H9 (cell line): Measurements from ENCODE around the gene RGS6. TPM values are rescaled to one million over a fixed set of nuclear protein-coding genes. Genes with fewer than 3 reads are reported as not detected.

Experiments used
- DNase-seq: peaks from one replicate; pipeline ENCODE4 v3.0.0-alpha.2; 2017
- H2AFZ ChIP-seq: one replicate; pipeline ENCODE4 v1.6.1; 2013; ENCODE audit warnings: mild to moderate bottlenecking, low read length, control low read depth, moderate library complexity
- H2AK5ac ChIP-seq: 2 replicates; pipeline ENCODE4 v1.6.1; 2013; ENCODE audit warnings: low read length, control low read depth, mixed read lengths; ENCODE audit not compliant: insufficient read length
- H2BK120ac ChIP-seq: one replicate; pipeline ENCODE4 v1.6.1; 2013; ENCODE audit warnings: low read depth, mild to moderate bottlenecking, low read length, control low read depth, inconsistent platforms; ENCODE audit not compliant: poor library complexity, severe bottlenecking
- H2BK12ac ChIP-seq: 2 replicates; pipeline ENCODE4 v1.6.1; 2013; ENCODE audit warnings: low read length, control low read depth, mixed read lengths, low read depth; ENCODE audit not compliant: insufficient read length
- H2BK15ac ChIP-seq: 2 replicates; pipeline ENCODE4 v1.6.1; 2013; ENCODE audit warnings: low read depth, low read length, control low read depth
- H2BK20ac ChIP-seq: one replicate; pipeline ENCODE4 v1.6.1; 2013; ENCODE audit warnings: low read depth, mild to moderate bottlenecking, low read length, control low read depth, inconsistent platforms; ENCODE audit not compliant: poor library complexity, severe bottlenecking
- H2BK5ac ChIP-seq: 2 replicates; pipeline ENCODE4 v1.6.1; 2013; ENCODE audit warnings: low read length, control low read depth, mixed read lengths; ENCODE audit not compliant: insufficient read length
- H3K14ac ChIP-seq: 2 replicates; pipeline ENCODE4 v1.6.1; 2013; ENCODE audit warnings: low read length, control low read depth; ENCODE audit not compliant: insufficient read depth
- H3K18ac ChIP-seq: 2 replicates; pipeline ENCODE4 v1.6.1; 2013; ENCODE audit warnings: low read depth, mild to moderate bottlenecking, mixed read lengths, low read length, control low read depth; ENCODE audit not compliant: insufficient read length
- H3K23ac ChIP-seq: 2 replicates; pipeline ENCODE4 v1.6.1; 2013; ENCODE audit warnings: low read length, control low read depth, mixed read lengths, low read depth; ENCODE audit not compliant: insufficient read length
- H3K23me2 ChIP-seq: 2 replicates; pipeline ENCODE4 v1.6.1; 2013; ENCODE audit warnings: low read depth, mild to moderate bottlenecking, mixed read lengths, low read length, control low read depth; ENCODE audit not compliant: insufficient read length, poor library complexity, severe bottlenecking
- H3K27ac ChIP-seq: 2 replicates; pipeline ENCODE4 v1.5.1; 2013; ENCODE audit warnings: low read length, control low read depth, mixed read lengths, low read depth; ENCODE audit not compliant: insufficient read length
- H3K27me3 ChIP-seq: 2 replicates; pipeline ENCODE4 v1.6.1; 2013; ENCODE audit warnings: low read length, control low read depth, inconsistent platforms; ENCODE audit not compliant: insufficient read depth
- H3K4ac ChIP-seq: 2 replicates; pipeline ENCODE4 v1.6.1; 2013; ENCODE audit warnings: low read depth, mild to moderate bottlenecking, control low read depth, inconsistent platforms, low read length, moderate library complexity
- H3K4me1 ChIP-seq: 2 replicates; pipeline ENCODE4 v1.6.1; 2013; ENCODE audit warnings: low read length, control low read depth, inconsistent platforms; ENCODE audit not compliant: insufficient read depth
- H3K4me2 ChIP-seq: 2 replicates; pipeline ENCODE4 v1.6.1; 2013; ENCODE audit warnings: low read length, control low read depth, mixed read lengths; ENCODE audit not compliant: insufficient read length, insufficient read depth
- H3K56ac ChIP-seq: 2 replicates; pipeline ENCODE4 v1.6.1; 2013; ENCODE audit warnings: low read depth, mild to moderate bottlenecking, mixed read lengths, low read length, control low read depth; ENCODE audit not compliant: insufficient read length
- H3K79me1 ChIP-seq: 2 replicates; pipeline ENCODE4 v1.6.1; 2013; ENCODE audit warnings: low read depth, mild to moderate bottlenecking, moderate library complexity, low read length, control low read depth, inconsistent platforms; ENCODE audit not compliant: insufficient read depth, poor library complexity, severe bottlenecking
- H3K79me2 ChIP-seq: 2 replicates; pipeline ENCODE4 v1.6.1; 2013; ENCODE audit warnings: low read length, control low read depth, inconsistent platforms; ENCODE audit not compliant: insufficient read depth
- H3K9ac ChIP-seq: 2 replicates; pipeline ENCODE4 v1.6.1; 2013; ENCODE audit warnings: low read length, control low read depth, mixed read lengths; ENCODE audit not compliant: insufficient read length; ENCODE audit errors: extremely low read depth
- H3K9me3 ChIP-seq: one replicate; pipeline ENCODE4 v1.6.1; 2013; ENCODE audit warnings: low read depth, low read length, inconsistent platforms; ENCODE audit not compliant: control insufficient read depth
- H3T11ph ChIP-seq: one replicate; pipeline ENCODE4 v1.6.1; 2013; ENCODE audit warnings: mild to moderate bottlenecking, low read length, control low read depth, inconsistent platforms
- H4K20me1 ChIP-seq: one replicate; pipeline ENCODE4 v1.6.1; 2013; ENCODE audit not compliant: control insufficient read depth, insufficient read length, insufficient read depth
- H4K5ac ChIP-seq: 2 replicates; pipeline ENCODE4 v1.6.1; 2013; ENCODE audit warnings: low read depth, mild to moderate bottlenecking, mixed read lengths, low read length, control low read depth; ENCODE audit not compliant: insufficient read length
- H4K8ac ChIP-seq: replicated peaks from 2 replicates; pipeline ENCODE4 v1.6.1; 2013; ENCODE audit warnings: low read length, control low read depth, mixed read lengths, low read depth; ENCODE audit not compliant: insufficient read length
- H4K91ac ChIP-seq: 2 replicates; pipeline ENCODE4 v1.6.1; 2013; ENCODE audit warnings: low read depth, mild to moderate bottlenecking, moderate library complexity, mixed read lengths, low read length, control low read depth; ENCODE audit not compliant: insufficient read length
- H3K27ac Mint-ChIP-seq, 3 experiments: 2 replicates in 2 of 3; 3 replicates in 1 of 3; pipeline ENCODE4 v1.8.0; 2020 to 2021; ENCODE audit warnings: mixed read lengths in 3 of 3, mild to moderate bottlenecking in 1 of 3, moderate library complexity in 1 of 3
- H3K27me3 Mint-ChIP-seq: 2 replicates; pipeline ENCODE4 v1.8.0; 2021; ENCODE audit warnings: low read depth, mild to moderate bottlenecking, moderate library complexity, mixed read lengths
- H3K36me3 Mint-ChIP-seq, 3 experiments: 2 replicates in 2 of 3; 3 replicates in 1 of 3; pipeline ENCODE4 v1.8.0; 2020 to 2021; ENCODE audit warnings: low read depth in 3 of 3, mixed read lengths in 3 of 3; ENCODE audit not compliant: insufficient read depth in 1 of 3
- H3K4me1 Mint-ChIP-seq, 2 experiments: 2 replicates each; pipeline ENCODE4 v1.8.0; 2020; ENCODE audit warnings: mixed read lengths in 2 of 2
- H3K4me3 Mint-ChIP-seq, 2 experiments: 2 replicates in 1 of 2; 3 replicates in 1 of 2; pipeline ENCODE4 v1.8.0; 2020 to 2021; ENCODE audit warnings: mild to moderate bottlenecking in 2 of 2, mixed read lengths in 2 of 2, moderate library complexity in 1 of 2
- H3K9me3 Mint-ChIP-seq, 2 experiments: 2 replicates in 1 of 2; 3 replicates in 1 of 2; pipeline ENCODE4 v1.8.0; 2020; ENCODE audit warnings: mild to moderate bottlenecking in 2 of 2, mixed read lengths in 2 of 2, moderate library complexity in 1 of 2
- CTCF ChIP-seq: fragments of 200-600 bp; sonication (generic); conservative IDR thresholded peaks from 3 replicates; pipeline ENCODE4 v1.8.0; 2021; ENCODE audit warnings: antibody characterized with exemption, mild to moderate bottlenecking
- WGBS: extraction: QIAGEN DNeasy Blood & Tissue Kit; methylation state at CpG from one replicate; pipeline ENCODE4 v1.1.7; 2013; ENCODE audit warnings: missing lambda C conversion rate, low lambda C conversion rate, mixed read lengths; ENCODE audit not compliant: insufficient read length; ENCODE audit errors: extremely low coverage; 5-methylcytosine and 5-hydroxymethylcytosine counted together
- total RNA-seq: library from RNA; stranded (reverse); gene quantifications from 2 replicates; pipeline ENCODE4 v1.2.1, GENCODE V29; 2021

Gene RGS6
- total RNA-seq, 1 experiment from 2014 or later: 3.0 TPM

- TF ChIP-seq CTCF: no peak
- no peak overlapping the region for H2BK12ac ChIP-seq
- no peak overlapping the region for H2AK5ac ChIP-seq
- H3K14ac ChIP-seq: no peak overlapping the region
- Mint-ChIP-seq H3K9me3 (peaks cover 16 to 18% of the 10 kb centered on the region in 2 experiments), H3K27me3 (no peaks in the 10 kb centered on the region), H3K36me3 (peaks cover 7 to 24% (median 15%) of the 10 kb centered on the region in 3 experiments), H3K4me3 (no peak overlapping the region), H3K27ac (no peak overlapping the region), H3K4me1 (peaks cover 43 to 46% of the 10 kb centered on the region in 2 experiments)
- no peak overlapping the region for H3T11ph ChIP-seq
- no peak overlapping the region for H3K4ac ChIP-seq
- H4K8ac ChIP-seq: no peak overlapping the region
- H3K23ac ChIP-seq: no peak overlapping the region
- no peak overlapping the region for H3K27ac ChIP-seq
- H3K79me2 ChIP-seq: no peaks in the 10 kb centered on the region
- no peaks in the 10 kb centered on the region for H3K23me2 ChIP-seq
- H3K56ac ChIP-seq: no peak overlapping the region
- no peaks in the 10 kb centered on the region for H3K27me3 ChIP-seq
- H2AFZ ChIP-seq: no peak overlapping the region
- H2BK15ac ChIP-seq: no peak overlapping the region
- no peak overlapping the region for H4K5ac ChIP-seq
- no peak overlapping the region for H3K18ac ChIP-seq
- no peak overlapping the region for H3K4me2 ChIP-seq
- no peak overlapping the region for H4K91ac ChIP-seq
- H2BK5ac ChIP-seq: no peak overlapping the region
- no peak overlapping the region for H3K9ac ChIP-seq
- H3K9me3 ChIP-seq: no peaks in the 10 kb centered on the region
- no peak overlapping the region for H2BK20ac ChIP-seq
- peaks cover 8% of the 10 kb centered on the region; the same call in 1 of the 2 replicates for H3K4me1 ChIP-seq
- no peak for DNase-seq
- no CpG with 5 or more reads among the region's 4 CpGs for WGBS
- no peak overlapping the region for H2BK120ac ChIP-seq
- no peaks in the 10 kb centered on the region for H4K20me1 ChIP-seq
- H3K79me1 ChIP-seq: no peaks in the 10 kb centered on the region
Measured at GRCh38 chr14:72182708-72183432, 250.6 kb downstream of the RGS6 start.
